ENCODE results near the gene ANKRD42.
"Not testable (repeated sequence)": the region's sequence is repeated elsewhere in the genome, so short reads cannot be mapped to it uniquely, and the experiment has no call there.

DNA sequence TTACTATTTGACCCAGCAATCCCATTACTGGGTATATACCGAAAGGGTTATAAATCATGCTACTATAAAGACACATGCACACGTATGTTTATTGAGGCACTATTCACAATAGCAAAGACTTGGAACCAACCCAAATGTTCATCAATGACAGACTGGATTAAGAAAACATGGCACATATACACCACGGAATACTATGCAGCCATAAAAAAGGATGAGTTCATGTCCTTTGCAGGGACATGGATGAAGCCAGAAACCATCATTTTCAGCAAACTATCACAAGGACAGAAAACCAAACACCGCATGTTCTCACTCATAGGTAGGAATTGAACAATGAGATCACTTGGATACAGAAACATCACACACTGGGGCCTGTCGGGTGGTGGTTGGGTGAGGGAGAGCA lies 78.2 kb downstream of the ANKRD42 start:
- not testable (repeated sequence) for TF ChIP-seq POLR2A (IDR thresholded peaks at IDR 0.05; ENCODE audit: control extremely low read depth in 1 of 2, low read depth in 2 of 2, low read length in 2 of 2); POLR2AphosphoS5 (IDR thresholded peaks at IDR 0.05; ENCODE audit: low read depth, low read length); YY1 (IDR thresholded peaks at IDR 0.05; ENCODE audit: low read depth, low read length); GABPA (IDR thresholded peaks at IDR 0.05; ENCODE audit: borderline replicate concordance, insufficient read depth, low read length); EGR1 (IDR thresholded peaks at IDR 0.05; ENCODE audit: borderline replicate concordance, low read depth, low read length); RFX5 (IDR thresholded peaks at IDR 0.05; ENCODE audit: borderline replicate concordance, low read depth, low read length); TBP (IDR thresholded peaks at IDR 0.05; ENCODE audit: low read depth, low read length); HDAC6 (IDR thresholded peaks at IDR 0.05; ENCODE audit: low read depth, low read length)
- TF ChIP-seq, protein P1, sequence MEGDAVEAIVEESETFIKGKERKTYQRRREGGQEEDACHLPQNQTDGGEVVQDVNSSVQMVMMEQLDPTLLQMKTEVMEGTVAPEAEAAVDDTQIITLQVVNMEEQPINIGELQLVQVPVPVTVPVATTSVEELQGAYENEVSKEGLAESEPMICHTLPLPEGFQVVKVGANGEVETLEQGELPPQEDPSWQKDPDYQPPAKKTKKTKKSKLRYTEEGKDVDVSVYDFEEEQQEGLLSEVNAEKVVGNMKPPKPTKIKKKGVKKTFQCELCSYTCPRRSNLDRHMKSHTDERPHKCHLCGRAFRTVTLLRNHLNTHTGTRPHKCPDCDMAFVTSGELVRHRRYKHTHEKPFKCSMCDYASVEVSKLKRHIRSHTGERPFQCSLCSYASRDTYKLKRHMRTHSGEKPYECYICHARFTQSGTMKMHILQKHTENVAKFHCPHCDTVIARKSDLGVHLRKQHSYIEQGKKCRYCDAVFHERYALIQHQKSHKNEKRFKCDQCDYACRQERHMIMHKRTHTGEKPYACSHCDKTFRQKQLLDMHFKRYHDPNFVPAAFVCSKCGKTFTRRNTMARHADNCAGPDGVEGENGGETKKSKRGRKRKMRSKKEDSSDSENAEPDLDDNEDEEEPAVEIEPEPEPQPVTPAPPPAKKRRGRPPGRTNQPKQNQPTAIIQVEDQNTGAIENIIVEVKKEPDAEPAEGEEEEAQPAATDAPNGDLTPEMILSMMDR (IDR thresholded peaks at IDR 0.05; ENCODE audit: control extremely low read depth in 1 of 3, insufficient read depth in 1 of 3, low read depth in 1 of 3, low read length in 3 of 3), result not testable (repeated sequence)

Measured in H1 (cell line).